GM21528 (cell line): ENCODE results near the gene CCDC86.

Experiments used
- ATAC-seq: cut with Tn5 transposase; IDR thresholded peaks from one replicate; pipeline ENCODE4 v1.9.1; 2021; ENCODE audit warnings: mild to moderate bottlenecking, moderate library complexity; ENCODE audit not compliant: unreplicated experiment, low FRiP score

CCDC86 gene

DNA sequence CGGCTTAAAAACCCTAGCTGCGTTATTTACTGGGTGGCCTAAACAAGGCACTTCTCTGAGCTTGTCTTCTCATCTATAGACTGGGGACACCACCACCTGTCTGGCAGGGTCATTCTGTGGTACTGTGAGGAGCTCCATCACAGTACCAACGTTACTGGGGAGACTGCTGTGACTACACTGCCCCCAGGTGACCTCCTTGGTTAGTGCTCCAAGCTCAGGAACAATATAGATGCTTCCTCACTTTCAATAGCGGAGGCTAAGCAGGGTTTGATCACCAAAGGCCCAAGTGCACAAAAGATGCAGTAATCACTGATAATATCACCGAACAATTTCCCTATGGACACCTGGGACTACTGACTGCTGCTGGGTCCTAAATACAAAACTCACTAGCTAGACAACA lies 45.6 kb downstream of the CCDC86 start:
- no peak for ATAC-seq

DNA sequence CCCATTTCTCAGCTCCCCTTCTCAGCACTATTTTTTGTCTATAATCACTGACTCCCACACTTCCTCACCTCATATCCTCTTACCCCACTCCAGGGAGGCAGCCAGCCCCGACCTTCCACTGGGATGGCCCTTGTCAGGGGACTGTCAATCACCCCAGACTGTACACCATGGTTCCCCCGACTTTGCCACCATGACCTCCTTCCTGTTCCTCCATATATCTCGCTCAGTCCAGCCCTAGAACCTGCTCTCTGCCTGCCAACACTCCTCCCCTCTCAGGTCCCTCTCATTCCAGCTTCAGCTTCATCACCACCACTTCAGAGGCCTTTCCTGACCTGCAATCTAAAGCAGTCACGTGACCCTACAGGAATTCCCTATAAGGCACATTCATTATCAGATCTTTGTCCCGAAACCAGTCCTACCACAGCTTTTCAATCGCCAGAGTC lies 48.0 kb downstream of the CCDC86 start:
- ATAC-seq: no peak

DNA sequence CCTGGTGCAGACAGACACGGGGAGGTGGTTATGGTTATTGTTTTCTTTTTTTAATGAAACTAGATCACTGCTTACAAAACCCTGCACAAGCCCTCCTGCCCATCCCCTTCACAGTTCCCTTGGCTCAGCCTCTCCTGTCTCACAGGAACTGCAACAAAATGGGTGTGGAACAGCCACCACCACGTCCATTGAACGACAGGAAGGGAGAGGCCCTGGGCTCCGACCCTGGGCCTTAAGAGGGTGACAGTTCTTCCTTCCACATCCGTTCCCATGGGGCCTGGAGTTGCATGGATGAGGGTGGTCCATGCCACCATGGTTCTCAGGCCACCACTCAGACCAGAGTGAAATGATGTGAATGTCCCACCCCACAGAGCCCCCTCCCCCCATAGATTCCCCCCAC lies 48.8 kb downstream of the CCDC86 start:
- ATAC-seq: no peak

DNA sequence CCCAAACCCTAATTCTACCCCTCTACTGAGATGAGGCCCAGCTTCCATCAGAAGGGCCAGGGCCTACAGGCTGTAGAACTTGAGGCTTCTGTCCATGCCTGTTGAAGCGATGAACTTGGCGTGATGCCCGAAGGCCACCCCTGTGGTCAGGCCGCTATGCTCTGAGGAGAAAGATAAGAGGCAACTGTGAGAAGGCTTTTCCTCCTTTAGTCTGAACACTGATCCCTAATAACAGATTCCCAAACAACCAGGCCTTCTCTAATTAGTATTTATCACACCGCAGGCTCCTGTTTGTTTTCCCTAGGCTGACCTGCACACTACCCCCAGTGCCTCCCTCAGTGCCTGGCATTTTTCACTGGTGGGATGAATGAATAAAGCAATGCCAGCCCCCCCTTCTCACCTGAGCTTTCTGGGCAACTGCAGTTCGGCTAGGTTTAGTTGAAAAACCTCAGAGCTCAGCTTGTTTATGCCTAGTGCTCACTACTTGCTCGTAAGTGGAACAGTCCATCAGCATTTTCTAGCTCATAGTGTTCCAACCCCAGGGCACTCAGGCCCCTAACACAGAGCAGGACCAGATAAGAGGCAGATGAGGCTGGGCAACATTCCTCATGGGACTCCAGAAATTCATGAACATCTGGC lies 49.3 kb downstream of the CCDC86 start:
- ATAC-seq: no peak

DNA sequence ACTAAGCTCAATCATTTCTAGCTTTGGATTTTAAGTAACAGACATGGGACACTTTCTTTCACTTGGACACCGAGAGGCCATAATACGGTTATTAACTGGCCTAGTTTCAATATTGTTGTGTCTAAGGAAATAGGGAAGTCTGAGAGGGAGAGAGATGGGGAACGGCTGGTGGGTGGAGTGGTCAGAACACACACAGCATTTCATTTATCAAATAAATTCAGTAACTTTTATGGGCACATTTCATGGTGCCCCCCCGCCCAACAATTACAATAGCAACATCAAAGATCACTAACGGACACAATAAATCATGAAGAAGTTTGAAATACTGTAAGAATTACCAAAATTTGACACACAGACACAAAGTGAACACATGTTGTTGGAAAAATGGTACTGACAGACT lies 53.8 kb downstream of the CCDC86 start:
- ATAC-seq: no peak

DNA sequence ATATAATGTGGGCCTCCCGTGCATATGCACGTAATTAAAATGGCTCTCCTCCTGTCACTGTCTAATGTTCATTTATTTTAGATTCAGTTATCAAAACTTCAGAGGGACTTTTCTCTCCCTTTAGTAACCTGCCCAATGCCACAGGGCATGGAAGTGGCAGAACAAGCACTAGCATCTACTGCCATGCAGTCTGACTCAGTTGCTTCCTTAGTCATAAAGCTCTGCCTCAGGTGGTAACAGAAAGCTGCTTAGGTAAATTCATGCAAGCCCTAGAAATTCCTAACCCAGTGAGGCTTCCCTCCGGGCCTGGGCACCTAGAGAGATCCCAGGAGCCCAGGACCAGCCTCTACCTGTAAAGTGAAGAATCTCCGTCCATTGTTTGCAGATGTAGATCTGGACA lies 55.6 kb downstream of the CCDC86 start:
- no peak for ATAC-seq

DNA sequence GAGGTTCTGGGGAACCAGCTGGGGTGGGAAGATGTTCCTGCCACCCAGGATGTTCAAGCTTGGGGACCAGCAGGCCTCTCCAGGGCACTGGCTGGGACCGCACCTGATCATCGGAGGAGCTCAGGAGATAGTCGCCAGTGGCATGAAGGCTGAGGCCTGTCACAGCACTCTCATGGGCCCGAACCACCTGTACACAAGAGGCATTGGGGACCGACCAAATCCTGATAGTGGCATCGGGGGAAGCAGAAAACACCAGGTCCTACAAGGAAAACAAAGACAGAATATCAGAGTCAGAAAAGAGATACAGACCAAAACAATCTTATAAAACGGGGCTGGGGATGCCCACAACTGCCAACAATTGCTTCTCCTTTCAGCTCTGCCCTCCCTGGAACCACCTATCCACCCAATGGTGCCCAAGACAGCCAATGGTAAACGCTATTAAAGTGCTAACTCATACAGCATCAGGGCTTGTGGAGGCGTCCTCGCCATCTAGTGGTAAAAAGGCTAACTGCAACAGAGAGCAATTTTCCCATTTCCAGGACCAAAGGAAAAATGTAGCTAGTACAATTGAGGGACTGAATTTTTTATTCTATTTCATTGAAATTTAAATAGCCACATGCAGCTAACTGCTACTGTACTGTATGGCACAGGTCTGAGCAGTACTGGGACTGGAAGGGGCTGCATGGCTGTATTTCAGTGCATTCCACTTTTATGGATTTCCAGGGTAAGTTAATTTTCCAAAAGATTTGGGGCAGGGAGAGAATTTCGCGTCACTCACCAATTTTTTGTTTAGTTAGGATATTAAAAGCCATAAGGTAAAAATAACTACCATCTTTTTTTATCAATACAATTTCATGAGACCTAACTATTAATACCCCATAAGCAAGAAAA lies 57.4 kb downstream of the CCDC86 start:
- no peak for ATAC-seq

DNA sequence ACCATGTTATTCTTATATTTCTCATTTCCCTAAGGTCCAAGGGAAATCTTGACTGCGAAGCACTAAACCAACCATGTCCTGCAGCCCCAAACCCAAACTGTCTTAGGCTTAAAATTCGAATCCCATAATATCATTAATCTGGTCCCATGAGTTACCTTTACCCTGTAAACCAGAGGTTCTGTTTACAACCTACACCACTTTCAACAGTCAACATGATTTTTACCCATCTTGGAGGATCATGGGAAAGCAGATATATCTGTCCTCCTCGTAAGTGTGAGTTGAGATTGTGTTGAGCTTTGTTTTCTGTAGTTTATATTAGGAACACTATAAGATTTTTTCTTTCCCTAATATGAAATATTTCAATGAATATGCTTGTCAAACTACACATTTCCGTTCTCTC lies 58.1 kb downstream of the CCDC86 start:
- no peak for ATAC-seq
